Epithelial cell of prostate (primary cell): ENCODE data around the gene WDFY2.
A peak's percentile ranks its signal among the peaks of the same experiment; 100 is the strongest.
"Not testable (repeated sequence)": the region's sequence is repeated elsewhere in the genome, so short reads cannot be mapped to it uniquely, and the experiment has no call there.

Experiments
- DNase-seq: peaks from one replicate; pipeline ENCODE4 v3.0.0-alpha.2; 2011; ENCODE audit warnings: low read depth, low spot score
- H3K27ac ChIP-seq: fragments of 450-650 bp; 2 replicates; pipeline ENCODE4 v1.5.1; 2017; ENCODE audit warnings: mild to moderate bottlenecking

The WDFY2 gene

DNA sequence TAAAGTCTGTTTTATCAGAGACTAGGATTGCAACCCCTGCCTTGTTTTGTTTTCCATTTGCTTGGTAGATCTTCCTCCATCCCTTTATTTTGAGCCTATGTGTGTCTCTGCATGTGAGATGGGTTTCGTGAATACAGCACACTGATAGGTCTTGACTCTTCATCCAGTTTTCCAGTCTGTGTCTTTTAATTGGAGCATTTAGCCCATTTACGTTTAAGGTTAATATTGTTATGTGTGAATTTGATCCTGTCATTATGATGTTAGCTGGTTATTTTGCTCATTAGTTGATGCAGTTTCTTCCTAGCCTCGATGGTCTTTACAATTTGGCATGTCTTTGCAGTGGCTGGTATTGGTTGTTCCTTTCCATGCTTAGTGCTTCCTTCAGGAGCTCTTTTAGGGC, 67.9 kb downstream of the WDFY2 start:
- H3K27ac ChIP-seq, DNase-seq: not testable (repeated sequence)

- H3K27ac ChIP-seq: no peak overlapping the region
- DNase-seq: no peak
Observed at GRCh38 chr13:51659276-51660127, 75.2 kb downstream of the WDFY2 start.

DNA sequence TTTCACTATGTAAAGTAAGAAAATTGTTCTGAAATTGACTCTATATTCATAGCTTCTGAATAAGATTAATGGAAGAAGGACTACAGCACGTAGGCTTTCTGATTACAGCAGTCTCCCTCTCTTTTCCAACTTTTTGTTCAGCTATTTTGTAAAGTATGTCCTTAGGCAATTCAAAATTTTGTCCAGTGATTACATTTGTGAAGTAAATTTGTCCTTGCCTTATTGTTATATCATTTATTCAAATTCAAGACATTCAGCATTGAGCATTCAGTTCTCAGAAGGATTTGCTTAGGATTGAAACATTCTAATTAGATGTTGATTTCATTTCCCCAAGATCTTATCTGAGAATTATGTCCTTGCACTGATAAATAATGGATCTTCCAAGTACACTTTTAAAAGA, 76.6 kb downstream of the WDFY2 start:
- no peak overlapping the region for H3K27ac ChIP-seq
- no peak for DNase-seq

GRCh38 chr13:51663973-51664957, 80.0 kb downstream of the WDFY2 start:
- DNase-seq: no peak
- peak overlapping the region; percentile 31 for H3K27ac ChIP-seq

GRCh38 chr13:51665456-51665855, 81.2 kb downstream of the WDFY2 start:
- no peak overlapping the region for H3K27ac ChIP-seq
- DNase-seq: no peak

DNA sequence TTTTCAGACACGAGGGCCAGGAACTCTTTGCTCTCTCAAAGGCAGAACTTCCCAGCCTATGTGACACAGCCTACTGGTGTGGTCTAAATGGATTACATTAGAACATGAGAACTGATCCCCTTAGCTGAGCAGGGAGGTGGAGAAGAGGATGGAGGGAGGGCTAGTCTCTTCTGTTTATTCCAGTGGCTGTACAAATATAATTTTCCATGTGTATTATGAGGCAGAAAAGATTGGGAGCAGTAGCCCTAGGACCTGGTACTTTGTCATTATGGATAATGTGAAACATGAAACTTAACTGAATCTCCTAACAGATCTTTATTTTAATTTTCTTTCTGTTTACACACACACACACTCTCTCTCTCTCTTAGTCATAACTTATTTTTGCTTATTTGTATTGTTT, 82.1 kb downstream of the WDFY2 start:
- H3K27ac ChIP-seq: no peak overlapping the region
- DNase-seq: no peak

- no peak for DNase-seq
- no peak overlapping the region for H3K27ac ChIP-seq
Observed at GRCh38 chr13:51666839-51667238, 82.6 kb downstream of the WDFY2 start.

GRCh38 chr13:51668580-51669195, 84.4 kb downstream of the WDFY2 start:
- no peak for DNase-seq
- no peak overlapping the region for H3K27ac ChIP-seq

DNA sequence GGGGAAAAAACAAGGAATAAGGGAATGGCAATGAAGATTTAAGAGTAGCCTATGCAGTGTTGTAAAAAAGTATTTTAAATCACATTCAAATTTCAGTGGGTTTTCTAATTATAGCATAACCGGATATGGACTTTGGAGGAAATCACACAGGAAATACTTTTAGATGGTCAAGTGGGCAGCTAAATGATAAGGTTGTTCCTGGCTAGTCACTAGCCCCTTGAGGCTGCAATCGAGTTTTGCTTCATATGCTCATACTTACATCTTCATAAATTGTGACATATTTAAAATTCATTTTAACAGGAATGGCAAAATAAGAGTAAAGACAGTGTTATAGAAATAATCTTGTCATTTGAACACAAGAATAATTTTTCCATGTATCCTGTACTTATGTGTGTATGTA, 88.9 kb downstream of the WDFY2 start:
- peak overlapping the region; percentile 79 for H3K27ac ChIP-seq
- DNase-seq: no peak

GRCh38 chr13:51674276-51674675, 90.0 kb downstream of the WDFY2 start:
- DNase-seq: peak; percentile 97

GRCh38 chr13:51675385-51675784, 91.1 kb downstream of the WDFY2 start:
- peak; percentile 73 for DNase-seq
- peak overlapping the region; percentile 79 for H3K27ac ChIP-seq

More at GRCh38 chr13:51674276-51674675, 90.0 kb downstream of the WDFY2 start:
- H3K27ac ChIP-seq: peak overlapping the region; percentile 79

GRCh38 chr13:51675877-51676276, 91.6 kb downstream of the WDFY2 start:
- DNase-seq: no peak
- H3K27ac ChIP-seq: peak overlapping the region; percentile 79

DNA sequence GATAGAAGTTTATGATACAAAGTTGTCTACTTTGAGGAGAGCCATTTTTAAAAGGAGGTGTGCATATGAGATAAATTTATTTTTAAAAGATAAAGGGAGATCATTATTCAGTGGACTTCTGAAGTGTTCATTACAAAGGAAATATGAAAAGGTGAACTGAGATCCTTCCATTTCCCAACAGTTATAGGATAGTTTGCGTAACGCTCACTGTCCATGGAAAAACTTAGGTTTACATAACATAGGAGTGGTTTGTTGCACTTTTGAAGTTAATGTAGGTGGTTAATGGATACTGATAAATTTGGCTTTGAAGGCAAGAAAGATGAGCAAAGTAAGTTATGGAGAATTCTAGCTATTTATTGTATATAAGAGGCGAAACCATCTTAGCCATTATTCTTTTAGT, 92.5 kb downstream of the WDFY2 start:
- no peak for DNase-seq
- no peak overlapping the region for H3K27ac ChIP-seq

DNA sequence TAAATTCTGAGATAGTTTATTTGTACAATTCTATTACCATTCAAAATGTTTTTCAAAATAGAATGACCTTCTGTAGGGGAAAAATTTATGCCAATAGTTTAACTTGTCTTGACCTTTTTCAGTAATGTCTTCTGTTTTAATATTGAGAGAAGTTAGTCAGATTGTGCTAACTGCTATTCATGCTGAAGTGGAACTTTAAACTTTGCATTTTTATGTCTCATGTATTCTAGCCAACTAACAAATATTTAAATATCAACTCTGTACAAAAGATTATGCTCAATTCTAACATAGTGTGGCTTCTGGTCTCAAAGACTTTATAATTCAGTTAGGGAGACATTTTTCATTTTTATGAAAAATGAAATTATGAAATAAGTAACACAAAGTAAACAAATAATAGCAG, 94.2 kb downstream of the WDFY2 start:
- no peak for DNase-seq
- H3K27ac ChIP-seq: no peak overlapping the region

DNA sequence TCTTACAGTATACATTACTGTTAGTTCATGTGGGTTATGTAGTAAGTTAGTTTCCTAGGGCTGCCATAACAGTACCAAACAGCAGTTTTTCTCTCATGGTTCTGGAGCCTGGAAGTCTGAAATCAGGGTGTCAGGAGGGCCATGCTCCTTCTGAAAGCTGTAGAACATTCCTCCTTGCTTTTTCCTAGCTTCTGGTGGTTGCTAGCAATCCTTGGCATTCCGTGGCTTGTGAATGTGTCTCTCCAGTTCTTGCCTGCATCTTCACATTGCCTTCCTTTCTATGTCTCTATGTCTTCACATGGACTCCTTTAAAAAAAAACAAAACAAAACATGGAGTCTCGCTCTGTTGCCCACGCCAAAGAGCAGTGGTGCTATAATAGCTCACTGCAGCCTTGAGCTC, 95.4 kb downstream of the WDFY2 start:
- no peak for DNase-seq

DNA sequence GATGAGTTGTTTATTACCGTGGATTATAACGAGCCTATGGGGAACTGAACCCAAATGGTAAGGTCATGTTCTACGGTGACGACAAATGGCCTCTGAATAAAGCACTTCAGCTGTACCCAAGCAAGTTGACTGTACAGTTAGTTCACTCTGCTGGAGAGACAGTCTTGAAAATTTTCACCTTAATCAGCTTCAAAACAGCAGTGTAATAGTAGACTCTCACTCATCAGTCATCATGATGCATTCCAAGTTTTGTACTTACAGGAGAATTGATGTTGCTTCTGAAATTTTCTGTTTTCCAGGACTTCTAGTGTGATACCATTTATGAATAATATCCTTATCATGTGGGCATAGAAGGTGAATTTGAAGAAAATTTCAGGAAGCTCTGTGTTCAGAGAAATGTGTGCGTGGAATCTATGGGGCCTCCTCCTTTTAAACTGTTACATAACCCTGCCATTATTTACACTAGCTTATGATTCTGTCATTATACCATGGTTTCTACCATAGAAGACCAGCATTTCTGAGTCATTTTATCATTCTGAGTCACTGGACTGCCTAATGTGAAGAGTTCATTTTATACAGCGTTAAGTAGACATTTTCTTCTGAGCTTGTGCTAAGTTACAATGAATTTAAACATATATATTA, 96.9 kb downstream of the WDFY2 start:
- DNase-seq: peak; percentile 71
- peak overlapping the region; percentile 75 for H3K27ac ChIP-seq

More for the DNA sequence above, 95.4 kb downstream of the WDFY2 start:
- H3K27ac ChIP-seq: peak overlapping the region; percentile 75

- H3K27ac ChIP-seq: no peak overlapping the region
- DNase-seq: no peak
Observed at GRCh38 chr13:51682686-51683085, 98.4 kb downstream of the WDFY2 start.

DNA sequence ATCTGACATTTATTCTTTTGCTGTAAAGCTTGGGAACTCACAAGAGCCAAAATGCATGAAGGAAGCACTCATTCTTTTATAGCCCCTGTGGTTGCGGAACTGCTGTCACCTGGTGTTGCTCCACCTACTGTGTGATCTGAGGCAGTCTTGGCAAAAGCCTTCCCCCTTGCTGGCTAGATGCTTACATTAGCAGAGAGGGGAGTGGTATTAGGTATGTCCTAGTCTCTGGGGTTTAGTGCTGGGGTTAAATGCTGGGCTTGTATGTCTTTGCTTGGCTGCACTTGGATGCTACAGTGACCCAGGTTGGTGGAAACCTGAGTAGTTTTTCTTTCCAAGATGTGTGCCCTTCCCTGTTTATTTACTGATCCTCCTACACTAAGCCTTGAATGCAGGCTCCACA, 99.3 kb downstream of the WDFY2 start:
- H3K27ac ChIP-seq: no peak overlapping the region

DNA sequence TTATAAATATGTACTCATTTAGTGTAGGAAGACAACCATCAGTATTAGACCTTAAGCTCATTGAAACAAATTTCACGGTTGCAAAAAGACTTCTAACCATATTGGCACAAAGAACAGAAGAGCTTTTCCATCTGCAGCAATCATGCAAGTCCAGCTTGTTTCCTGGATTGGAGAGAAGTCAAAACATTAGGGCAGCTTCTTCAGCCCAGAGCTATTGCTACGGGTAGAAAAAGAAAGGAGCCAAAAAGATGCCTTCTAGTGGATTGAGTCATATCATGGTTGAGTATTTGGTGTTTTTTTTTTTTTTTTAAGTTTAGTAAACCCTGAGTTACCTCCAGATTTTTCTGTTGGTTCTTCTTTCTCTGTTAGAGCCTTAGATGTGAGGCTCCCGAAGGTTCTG, 99.8 kb downstream of the WDFY2 start:
- no peak overlapping the region for H3K27ac ChIP-seq
- no peak for DNase-seq

More for the DNA sequence above, 99.3 kb downstream of the WDFY2 start:
- no peak for DNase-seq
